Keratinocyte (primary cell): Measurements from ENCODE around the gene EMP3.

ENCODE experiments used
- EZH2 ChIP-seq: IDR thresholded peaks from one replicate; pipeline ENCODE4 v1.6.1; 2012; ENCODE audit warnings: inconsistent platforms, mild to moderate bottlenecking, low read length, moderate library complexity
- TF ChIP-seq, protein P1 (sequence below), 3 experiments: IDR thresholded peaks in 1 of 3; conservative IDR thresholded peaks in 1 of 3; optimal IDR thresholded peaks in 1 of 3; 2 replicates in 2 of 3; 3 replicates in 1 of 3; pipeline versions ENCODE3 to v1.5.1; 2011; ENCODE audit warnings: low read length in 3 of 3, mild to moderate bottlenecking in 3 of 3, moderate library complexity in 2 of 3, control low read depth in 1 of 3, inconsistent platforms in 1 of 3; ENCODE audit not compliant: insufficient read depth in 2 of 3; ENCODE audit errors: extremely low read depth in 1 of 3

DNA sequence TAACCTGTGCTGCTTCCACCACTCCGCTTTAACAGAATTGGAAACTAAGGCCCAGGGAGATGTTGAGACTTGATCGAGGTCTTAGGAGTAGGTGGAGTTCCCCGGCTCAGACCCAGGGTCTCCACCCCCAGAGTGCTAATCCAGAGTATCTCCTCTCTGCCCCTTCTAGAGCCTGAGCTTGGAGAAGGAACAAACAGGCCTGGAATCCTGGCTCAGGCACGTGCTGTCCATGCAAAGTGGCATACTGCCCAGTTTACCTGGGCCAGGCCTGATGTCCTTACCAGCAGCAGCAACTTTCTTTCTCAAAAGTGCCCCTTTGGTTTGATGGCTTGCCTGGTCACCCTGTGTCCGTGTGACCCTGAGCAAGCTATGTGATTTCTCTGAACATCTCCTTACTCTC lies 42.5 kb downstream of the EMP3 start:
- TF ChIP-seq, protein P1, sequence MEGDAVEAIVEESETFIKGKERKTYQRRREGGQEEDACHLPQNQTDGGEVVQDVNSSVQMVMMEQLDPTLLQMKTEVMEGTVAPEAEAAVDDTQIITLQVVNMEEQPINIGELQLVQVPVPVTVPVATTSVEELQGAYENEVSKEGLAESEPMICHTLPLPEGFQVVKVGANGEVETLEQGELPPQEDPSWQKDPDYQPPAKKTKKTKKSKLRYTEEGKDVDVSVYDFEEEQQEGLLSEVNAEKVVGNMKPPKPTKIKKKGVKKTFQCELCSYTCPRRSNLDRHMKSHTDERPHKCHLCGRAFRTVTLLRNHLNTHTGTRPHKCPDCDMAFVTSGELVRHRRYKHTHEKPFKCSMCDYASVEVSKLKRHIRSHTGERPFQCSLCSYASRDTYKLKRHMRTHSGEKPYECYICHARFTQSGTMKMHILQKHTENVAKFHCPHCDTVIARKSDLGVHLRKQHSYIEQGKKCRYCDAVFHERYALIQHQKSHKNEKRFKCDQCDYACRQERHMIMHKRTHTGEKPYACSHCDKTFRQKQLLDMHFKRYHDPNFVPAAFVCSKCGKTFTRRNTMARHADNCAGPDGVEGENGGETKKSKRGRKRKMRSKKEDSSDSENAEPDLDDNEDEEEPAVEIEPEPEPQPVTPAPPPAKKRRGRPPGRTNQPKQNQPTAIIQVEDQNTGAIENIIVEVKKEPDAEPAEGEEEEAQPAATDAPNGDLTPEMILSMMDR (optimal IDR thresholded peaks at IDR 0.05 in 1 of 3, IDR thresholded peaks at IDR 0.05 in 1 of 3, conservative IDR thresholded peaks at IDR 0.05 in 1 of 3; ENCODE audit: extremely low read depth in 1 of 3, insufficient read depth in 2 of 3, low read length in 3 of 3): no peak
- TF ChIP-seq EZH2: no peak
